ENCODE data around the gene PPP1R13B. TPM values are rescaled to one million over a fixed set of nuclear protein-coding genes. Genes with fewer than 3 reads are reported as not detected.
A peak's percentile ranks its signal among the peaks of the same experiment; 100 is the strongest.
"Not testable (repeated sequence)": the region's sequence is repeated elsewhere in the genome, so short reads cannot be mapped to it uniquely, and the experiment has no call there.

The PPP1R13B gene, protein sequence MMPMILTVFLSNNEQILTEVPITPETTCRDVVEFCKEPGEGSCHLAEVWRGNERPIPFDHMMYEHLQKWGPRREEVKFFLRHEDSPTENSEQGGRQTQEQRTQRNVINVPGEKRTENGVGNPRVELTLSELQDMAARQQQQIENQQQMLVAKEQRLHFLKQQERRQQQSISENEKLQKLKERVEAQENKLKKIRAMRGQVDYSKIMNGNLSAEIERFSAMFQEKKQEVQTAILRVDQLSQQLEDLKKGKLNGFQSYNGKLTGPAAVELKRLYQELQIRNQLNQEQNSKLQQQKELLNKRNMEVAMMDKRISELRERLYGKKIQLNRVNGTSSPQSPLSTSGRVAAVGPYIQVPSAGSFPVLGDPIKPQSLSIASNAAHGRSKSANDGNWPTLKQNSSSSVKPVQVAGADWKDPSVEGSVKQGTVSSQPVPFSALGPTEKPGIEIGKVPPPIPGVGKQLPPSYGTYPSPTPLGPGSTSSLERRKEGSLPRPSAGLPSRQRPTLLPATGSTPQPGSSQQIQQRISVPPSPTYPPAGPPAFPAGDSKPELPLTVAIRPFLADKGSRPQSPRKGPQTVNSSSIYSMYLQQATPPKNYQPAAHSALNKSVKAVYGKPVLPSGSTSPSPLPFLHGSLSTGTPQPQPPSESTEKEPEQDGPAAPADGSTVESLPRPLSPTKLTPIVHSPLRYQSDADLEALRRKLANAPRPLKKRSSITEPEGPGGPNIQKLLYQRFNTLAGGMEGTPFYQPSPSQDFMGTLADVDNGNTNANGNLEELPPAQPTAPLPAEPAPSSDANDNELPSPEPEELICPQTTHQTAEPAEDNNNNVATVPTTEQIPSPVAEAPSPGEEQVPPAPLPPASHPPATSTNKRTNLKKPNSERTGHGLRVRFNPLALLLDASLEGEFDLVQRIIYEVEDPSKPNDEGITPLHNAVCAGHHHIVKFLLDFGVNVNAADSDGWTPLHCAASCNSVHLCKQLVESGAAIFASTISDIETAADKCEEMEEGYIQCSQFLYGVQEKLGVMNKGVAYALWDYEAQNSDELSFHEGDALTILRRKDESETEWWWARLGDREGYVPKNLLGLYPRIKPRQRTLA
- 10 to 100 TPM; 11.7 to 12.1 TPM for total RNA-seq

DNA sequence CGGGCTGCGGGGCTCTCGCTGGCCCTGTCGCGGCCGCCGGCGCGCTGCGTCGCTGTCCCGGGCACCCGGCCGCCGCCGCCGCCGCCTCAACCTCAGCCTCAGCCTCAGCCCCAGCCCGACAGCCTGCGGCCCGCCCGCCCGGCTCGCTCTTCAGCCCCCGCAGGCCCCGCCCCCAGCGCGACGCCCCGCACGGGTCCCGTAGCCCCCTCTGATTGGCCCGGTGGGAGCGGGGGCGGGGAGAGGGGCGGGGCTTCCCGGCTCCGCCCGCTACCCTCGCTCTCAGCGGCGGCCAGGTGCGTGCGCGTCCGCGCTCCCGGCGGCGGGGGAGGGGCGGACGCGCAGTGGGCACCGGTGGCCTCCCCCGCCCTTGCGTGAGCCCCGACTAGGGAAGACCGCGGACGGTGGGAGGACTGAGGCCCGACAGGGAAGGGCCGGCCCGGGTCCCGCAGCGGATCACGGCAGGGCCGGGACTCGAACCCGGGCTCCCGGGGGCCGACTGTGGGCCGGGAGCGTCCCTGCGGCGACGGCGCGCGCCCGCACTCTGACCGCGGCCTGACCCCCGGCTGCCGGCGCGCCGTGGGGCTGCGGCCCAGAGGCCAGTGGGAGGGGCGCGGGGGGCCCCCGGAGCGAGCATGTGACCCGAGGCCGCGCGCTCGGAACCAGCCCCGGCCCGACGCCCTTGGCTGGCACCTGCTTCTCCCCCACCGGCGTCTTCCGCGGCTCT is at the start of gene PPP1R13B:
PPP1R13B (minus strand) TSS at position 125 of the 724 bp plus-strand sequence. CDS start 268 bp downstream, outside the sequence.
- DNase-seq (ENCODE audit: low spot score in 2 of 2) (peak; percentile 92 to 95), ATAC-seq (peak; percentile 95 to 98)
- no peaks in the 10 kb centered on the region for H3K9me3 Mint-ChIP-seq
- peaks cover 0 to 4% of the 10 kb centered on the region in 2 donors for H3K36me3 Mint-ChIP-seq
- peak within 1 kb of the TSS; percentile 53 to 59 for H3K27ac Mint-ChIP-seq

DNA sequence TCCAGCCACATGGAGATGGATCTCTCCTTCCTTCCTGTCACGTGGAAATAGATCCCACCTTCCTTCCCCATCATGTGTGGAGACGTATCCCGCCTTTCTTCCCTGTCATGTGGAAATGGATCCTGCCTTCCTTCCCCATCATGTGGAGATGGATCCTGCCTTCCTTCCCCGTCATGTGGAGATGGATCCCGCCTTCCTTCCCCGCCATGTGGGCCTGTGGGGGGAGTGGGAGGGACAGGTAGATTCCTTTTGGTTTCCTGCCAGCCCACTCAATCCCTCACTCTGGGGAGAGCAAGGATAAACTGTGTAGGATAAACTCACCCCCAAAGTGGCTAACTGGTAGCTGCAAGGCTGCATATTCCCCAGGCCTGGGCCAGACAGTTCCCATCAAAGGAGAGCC is 49.2 kb upstream of the PPP1R13B start:
- no peak for DNase-seq (ENCODE audit: low spot score in 2 of 2)
- ATAC-seq = no peak
- Mint-ChIP-seq H3K36me3 (no peaks in the 10 kb centered on the region), H3K27ac (peak overlapping the region in 1 of 2 donors; percentile 16), H3K9me3 (no peaks in the 10 kb centered on the region)

DNA sequence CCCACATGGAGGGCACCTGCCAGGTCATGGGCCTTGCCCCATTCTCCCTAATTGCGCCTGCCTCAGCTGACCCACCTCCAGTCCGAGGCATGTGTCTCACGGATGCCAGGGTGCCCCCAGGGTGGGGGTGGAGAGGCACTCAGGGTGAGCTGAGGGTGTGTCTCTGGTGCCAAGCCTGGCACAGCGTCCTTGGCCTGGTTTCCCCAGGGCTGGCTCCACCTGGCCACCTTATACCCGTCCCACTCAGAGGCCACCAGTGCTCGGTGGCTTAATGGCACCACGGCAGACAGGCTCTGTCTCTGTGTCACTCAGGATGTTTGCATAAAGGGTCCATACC is 47.3 kb upstream of the PPP1R13B start:
- DNase-seq (ENCODE audit: low spot score in 2 of 2) (no peak), ATAC-seq (no peak)
- Mint-ChIP-seq H3K36me3 (no peaks in the 10 kb centered on the region), H3K9me3 (no peaks in the 10 kb centered on the region), H3K27ac (no peak overlapping the region)

DNA sequence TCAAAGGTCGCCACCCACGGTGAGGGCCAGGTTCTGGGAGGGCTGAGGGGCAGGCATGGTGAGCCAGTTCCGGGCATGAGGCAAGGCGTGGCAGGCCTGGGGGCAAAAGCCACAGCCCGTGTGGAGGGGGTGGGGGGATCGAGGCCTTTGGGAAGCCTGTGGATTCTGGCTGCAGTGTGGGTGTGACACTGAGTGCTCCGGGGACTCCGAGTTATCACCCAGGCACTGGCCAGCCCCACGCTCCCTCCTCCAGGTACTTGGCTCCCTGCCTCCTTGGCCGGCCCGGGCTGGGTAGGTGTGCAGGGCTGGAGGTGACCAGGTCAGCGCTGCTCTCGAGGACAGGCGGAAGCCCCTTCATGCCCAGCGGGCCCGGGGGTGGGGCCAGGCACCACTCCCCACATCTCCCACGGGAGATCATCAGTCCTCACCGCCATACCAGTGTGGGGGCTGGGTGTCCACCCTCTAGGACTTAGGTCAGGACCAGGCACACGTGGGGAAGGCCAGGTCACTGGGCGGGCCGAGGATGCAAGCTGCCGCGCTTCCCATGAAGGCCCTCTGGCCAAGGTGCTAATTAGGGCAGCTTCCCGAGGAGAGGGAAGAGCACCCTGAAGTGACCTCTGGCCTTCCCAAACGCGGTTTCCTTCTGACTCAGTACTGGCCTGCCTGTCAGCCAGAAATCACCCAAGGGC is 46.8 kb upstream of the PPP1R13B start:
- ATAC-seq (no peak), DNase-seq (ENCODE audit: low spot score in 2 of 2) (no peak)
- no peaks in the 10 kb centered on the region for H3K9me3 Mint-ChIP-seq
- H3K36me3 Mint-ChIP-seq = no peaks in the 10 kb centered on the region
- H3K27ac Mint-ChIP-seq = no peak overlapping the region

DNA sequence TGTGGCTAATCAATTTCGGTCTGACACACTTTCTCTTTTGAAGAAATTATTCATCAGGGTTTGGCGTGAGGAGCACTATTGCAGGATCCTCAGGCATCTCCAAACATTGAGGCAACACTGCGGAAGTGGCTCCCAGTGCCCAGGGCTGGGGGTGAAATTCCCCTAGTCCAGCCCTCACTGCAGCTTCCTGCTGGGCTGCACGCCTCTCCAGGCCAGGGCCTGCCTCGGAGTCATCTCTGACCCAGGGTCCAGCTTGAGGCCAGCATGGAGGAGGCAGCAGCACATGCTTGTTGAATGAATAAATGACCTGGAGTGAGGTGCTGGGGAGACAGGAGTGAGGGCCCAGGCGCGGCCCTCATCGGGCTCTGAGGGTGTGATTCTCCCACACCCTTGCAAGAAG is 44.9 kb upstream of the PPP1R13B start:
- no peak overlapping the region for H3K27ac Mint-ChIP-seq
- ATAC-seq (no peak), DNase-seq (ENCODE audit: low spot score in 2 of 2) (no peak)
- H3K9me3 Mint-ChIP-seq = no peaks in the 10 kb centered on the region
- H3K36me3 Mint-ChIP-seq = no peaks in the 10 kb centered on the region

DNA sequence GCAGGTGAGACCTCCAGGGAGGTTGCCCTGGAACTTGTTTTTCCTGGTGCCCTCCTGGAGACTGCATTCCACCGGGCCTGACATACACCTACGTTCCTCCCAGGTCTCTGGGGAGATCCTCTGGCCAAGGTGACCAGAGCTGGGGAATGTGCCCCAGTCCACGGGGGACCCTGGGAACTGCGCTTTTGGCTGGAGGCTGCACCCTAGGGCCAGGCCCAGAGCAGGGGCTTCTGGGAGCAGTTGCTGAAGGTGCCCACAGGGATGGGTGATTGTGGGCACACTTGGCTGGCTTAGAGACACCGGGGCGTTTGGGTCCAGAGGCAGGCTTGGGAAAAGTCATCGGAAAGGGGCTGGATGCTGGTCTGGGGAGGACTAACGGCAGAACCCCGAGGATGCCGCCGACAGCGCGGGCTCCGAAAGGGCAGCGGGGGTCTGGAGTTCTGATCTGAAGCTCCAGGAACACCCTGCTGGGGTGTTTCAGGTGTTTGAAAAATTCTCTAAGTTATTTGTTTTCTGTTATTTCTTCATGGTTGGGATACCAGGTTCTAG is 44.4 kb upstream of the PPP1R13B start:
- Mint-ChIP-seq H3K9me3 (no peaks in the 10 kb centered on the region), H3K27ac (no peak overlapping the region), H3K36me3 (no peaks in the 10 kb centered on the region)
- ATAC-seq = no peak
- no peak for DNase-seq (ENCODE audit: low spot score in 2 of 2)

DNA sequence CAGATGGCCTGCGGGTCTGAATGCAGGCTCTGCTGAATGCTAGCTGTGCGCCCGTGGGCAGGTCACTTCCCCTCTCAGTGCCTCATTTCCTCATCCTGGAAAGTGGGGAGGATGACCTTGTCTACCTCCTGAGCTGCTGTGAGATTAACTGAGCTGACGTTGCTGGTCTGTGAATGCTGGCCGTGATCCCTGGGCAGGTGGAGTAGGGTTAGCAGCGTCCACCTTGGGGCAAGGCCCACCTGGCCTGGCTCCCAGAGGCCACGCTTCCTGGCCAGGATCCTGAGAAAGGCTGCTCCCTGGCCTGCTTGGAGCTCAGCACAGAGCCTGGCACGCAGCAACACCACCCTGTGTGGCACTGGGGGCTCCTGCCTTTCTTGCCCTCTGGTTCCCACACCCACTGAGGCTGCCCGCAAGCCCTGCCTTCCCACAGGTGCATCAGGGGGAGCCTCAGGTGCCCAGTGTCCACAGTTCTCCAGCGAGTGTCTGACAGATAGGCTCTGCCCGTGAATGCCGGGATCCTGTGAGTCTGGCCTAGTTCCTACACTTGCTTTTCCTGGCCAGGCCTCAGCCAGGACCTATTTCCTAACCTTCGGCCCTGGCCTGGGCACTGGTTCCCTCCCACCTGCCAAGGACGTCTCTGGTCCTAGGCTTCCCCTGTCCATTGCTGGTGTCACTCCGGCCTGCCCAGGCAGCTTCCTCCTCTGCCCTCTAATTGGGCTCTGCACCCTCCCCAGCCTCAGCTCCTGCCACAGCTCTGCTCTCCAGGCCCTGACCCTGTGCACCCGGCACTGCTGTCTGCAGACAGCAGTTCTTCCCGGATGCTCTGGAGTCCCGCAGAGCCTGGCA is 43.7 kb upstream of the PPP1R13B start:
- ATAC-seq = no peak
- H3K9me3 Mint-ChIP-seq = no peaks in the 10 kb centered on the region
- DNase-seq (ENCODE audit: low spot score in 2 of 2) = no peak
- H3K36me3 Mint-ChIP-seq = no peaks in the 10 kb centered on the region
- H3K27ac Mint-ChIP-seq = peak overlapping the region in 1 of 2 donors; percentile 69

DNA sequence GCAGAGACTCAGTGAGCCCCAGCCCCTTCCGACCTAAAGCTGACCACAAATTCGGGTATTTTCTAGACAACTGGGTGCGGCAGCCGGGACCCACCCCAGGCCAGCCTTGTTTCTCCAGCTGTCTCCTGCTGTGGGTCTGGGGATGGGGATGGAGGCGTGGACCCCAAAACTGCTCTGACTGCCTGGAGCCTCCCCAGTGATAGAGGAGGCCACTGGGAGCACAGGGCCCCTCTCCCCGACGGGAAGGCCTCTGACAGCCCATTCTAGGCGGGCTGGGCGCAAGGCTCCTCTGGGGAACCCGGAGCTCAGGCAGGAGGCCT is 42.6 kb upstream of the PPP1R13B start:
- Mint-ChIP-seq H3K36me3 (no peaks in the 10 kb centered on the region), H3K27ac (no peak overlapping the region), H3K9me3 (no peaks in the 10 kb centered on the region)
- ATAC-seq (no peak), DNase-seq (ENCODE audit: low spot score in 2 of 2) (no peak)

DNA sequence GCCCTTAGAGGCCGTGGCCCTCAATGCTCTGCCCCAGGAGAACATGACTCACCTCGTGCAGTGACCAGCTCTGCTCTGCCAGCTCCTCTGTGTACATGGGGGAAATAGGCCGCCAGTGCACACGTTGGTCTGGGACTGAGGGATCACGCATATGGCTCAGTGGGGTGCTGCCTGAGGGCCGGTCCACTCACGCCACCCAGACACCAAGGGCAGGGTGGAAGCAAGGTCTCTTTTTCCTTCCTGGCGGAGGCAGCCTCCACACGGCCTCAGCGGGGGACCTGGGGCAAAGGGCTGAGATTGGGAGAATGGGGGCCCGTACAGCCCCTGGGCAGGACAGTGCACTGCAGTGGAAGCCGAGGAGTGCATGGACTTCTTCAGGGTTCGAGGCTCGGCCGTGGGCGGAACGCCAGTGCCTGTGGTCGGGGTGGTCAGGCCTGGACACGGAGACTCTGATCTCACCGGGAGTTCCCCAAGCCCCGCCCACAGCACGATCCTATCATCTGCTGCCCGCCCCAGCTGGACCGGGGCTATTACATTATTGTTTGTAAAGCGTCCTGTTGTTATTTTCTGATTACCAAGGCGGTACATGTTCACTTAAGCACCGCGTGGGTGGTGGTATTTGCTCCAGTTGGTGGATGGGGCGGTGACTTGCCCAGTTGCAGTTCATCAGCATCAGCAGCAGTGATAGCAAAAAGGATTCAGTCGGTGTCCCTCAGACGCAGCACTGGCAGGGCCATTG is 42.1 kb upstream of the PPP1R13B start:
- Mint-ChIP-seq H3K9me3 (no peaks in the 10 kb centered on the region), H3K36me3 (no peaks in the 10 kb centered on the region)
- no peak for ATAC-seq

DNA sequence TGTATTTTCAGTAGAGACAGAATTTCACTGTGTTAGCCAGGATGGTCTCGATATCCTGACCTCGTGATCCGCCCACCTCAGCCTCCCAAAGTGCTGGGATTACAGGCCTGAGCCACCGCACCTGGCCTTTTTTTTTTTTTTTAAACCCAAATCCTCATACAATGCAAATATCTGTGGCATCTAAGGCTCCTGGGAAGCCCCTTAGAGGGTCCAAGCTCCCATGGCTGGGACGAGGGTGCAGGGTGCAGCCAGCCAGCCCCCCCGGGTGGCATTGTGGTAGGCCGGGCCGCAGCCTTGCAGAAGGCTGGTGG is 41.6 kb upstream of the PPP1R13B start:
- DNase-seq (ENCODE audit: low spot score in 2 of 2); ATAC-seq; H3K27ac Mint-ChIP-seq; H3K36me3 Mint-ChIP-seq; H3K9me3 Mint-ChIP-seq: not testable (repeated sequence)

More for the DNA sequence above, 42.1 kb upstream of the PPP1R13B start:
- no peak for DNase-seq (ENCODE audit: low spot score in 2 of 2)
- no peak overlapping the region for H3K27ac Mint-ChIP-seq

DNA sequence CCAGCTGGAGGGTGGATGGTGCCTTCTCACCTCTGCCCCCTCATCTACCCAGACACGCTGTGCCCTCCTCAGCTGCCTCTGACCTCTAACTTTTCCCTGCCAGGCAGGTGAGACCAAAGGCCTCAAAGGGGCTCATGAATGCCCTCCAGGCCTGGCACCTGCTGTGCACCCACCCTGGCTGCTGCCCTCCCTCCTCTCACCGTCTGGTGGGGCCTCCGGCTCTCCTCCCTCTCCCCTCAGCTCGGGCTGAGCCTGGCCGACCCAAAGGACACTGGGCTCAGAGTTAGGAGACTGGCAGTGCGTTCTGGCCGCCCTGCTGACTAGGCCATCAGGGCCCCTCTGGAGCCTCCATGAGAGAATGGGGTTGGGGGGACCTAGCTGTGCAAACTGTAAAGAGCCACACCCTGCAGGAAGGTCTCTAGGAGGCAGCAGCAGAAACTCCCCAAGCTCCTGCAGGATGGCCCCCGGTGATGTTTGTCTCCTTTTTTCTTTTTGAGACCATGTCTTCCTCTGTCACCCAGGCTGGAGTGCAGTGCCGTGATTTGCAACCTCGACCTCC is 40.3 kb upstream of the PPP1R13B start:
- H3K36me3 Mint-ChIP-seq = no peaks in the 10 kb centered on the region
- H3K27ac Mint-ChIP-seq = no peak overlapping the region
- DNase-seq (ENCODE audit: low spot score in 2 of 2) (no peak), ATAC-seq (no peak)
- no peaks in the 10 kb centered on the region for H3K9me3 Mint-ChIP-seq

DNA sequence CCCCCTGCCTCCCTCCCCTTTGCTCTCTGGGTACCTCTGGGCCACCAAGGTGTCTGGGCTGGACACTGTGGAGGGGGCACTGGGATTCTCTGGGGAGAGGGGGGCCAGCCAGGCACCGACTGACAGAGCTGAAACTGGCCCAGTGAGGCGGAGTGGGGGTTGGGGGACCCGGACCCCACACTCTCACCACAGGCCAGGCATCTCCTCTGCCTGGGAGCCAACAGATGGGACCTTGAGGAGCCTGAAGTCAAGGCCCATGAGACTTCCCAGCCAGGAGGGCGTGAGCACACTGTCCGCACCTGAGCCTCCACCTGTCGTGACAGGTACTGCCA is 39.8 kb upstream of the PPP1R13B start:
- Mint-ChIP-seq H3K36me3 (no peaks in the 10 kb centered on the region), H3K9me3 (no peaks in the 10 kb centered on the region), H3K27ac (no peak overlapping the region)
- no peak for DNase-seq (ENCODE audit: low spot score in 2 of 2)
- ATAC-seq = no peak

DNA sequence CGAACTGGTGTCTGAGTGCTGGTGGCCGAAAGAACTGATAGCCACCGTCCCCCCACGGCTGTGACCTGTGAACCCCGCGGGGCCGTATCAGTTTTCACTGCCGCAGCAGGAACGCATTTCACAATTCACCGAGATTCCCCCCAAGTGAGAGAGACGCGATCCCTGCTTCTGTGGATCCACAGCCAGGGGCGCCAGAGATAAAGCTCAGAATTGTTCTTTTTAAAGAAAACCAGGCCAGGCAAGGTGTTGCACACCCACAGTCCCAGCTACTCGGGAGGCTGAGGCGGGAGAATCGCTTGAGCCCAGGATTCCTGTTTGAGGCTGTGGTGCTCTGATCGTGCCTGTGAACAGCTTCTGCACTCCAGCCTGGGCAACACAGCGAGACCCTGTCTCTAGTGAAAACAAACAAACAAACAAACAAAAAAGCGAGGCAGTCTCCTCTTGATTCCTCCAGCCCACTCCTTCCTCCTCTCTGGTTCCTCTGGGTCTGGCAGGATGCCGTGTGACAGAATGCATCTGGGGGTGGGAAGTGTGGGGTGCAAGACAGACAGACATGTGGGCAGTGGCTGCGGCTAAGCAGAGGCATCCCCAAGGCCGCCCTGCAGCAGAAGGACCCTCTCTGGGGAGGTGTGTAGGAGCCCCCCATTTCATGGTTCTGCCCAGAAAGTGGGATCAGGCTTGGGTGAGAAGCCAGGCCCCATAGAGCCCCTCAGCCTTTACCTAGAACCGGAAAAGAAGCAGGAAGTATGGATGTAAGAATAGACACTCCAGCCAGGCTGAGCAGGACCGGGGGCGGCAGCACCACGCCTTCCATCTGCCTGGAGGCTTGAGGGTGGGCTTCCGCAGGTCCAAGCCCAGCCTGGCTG is 39.2 kb upstream of the PPP1R13B start:
- no peaks in the 10 kb centered on the region for H3K36me3 Mint-ChIP-seq
- ATAC-seq = no peak
- H3K9me3 Mint-ChIP-seq = no peaks in the 10 kb centered on the region
- H3K27ac Mint-ChIP-seq = peak overlapping the region in 1 of 2 donors; percentile 25
- no peak for DNase-seq (ENCODE audit: low spot score in 2 of 2)

DNA sequence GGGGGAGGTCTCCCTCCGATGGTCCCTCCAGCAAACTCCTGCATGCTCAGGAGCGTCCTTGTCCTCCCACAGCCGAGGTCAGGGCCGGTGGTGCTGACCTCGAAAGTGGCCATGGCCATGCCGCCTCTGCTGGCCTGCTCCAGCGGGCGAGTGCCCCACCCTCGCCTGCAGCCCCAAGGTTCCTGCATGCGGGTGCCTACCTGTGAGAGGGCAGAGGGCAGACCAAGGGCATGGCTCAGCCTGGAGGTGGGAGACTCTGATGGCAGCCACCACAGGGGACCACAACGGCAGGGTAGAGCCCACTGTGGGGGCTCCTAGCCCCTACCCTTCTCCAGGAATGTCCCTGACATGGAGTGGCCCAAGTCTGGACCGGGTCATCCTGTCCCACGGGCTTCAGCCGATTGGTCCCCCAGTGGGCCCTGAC is 38.1 kb upstream of the PPP1R13B start:
- DNase-seq (ENCODE audit: low spot score in 2 of 2) (no peak), ATAC-seq (no peak)
- no peaks in the 10 kb centered on the region for H3K36me3 Mint-ChIP-seq
- no peak overlapping the region for H3K27ac Mint-ChIP-seq
- no peaks in the 10 kb centered on the region for H3K9me3 Mint-ChIP-seq

Data from activated naive CD4-positive, alpha-beta T cell treated with anti-CD3 and anti-CD28 coated beads, Interleukin-2, amount 50 U/mL, for 72 hours (primary cell).